OCI-LY3 (cell line): ENCODE results near the gene SYT1.
A peak's percentile ranks its signal among the peaks of the same experiment; 100 is the strongest.

Source experiments
- H2AFZ ChIP-seq: fragments of 200-600, 300-600 bp; shearing (Covaris generic); 2 replicates; pipeline ENCODE4 v1.6.0; 2014; ENCODE audit warnings: antibody characterized with exemption, low read depth, low read length
- H3K27ac ChIP-seq: fragments of 200-600, 300-600 bp; sonication (generic); 2 replicates; pipeline ENCODE4 v1.5.1; 2014; ENCODE audit warnings: mild to moderate bottlenecking, low read length, moderate library complexity, mixed read lengths
- H3K27me3 ChIP-seq: fragments of 200-600, 300-600 bp; sonication (generic); 2 replicates; pipeline ENCODE4 v1.6.1; 2014; ENCODE audit warnings: low read depth, low read length, mixed read lengths
- H3K36me3 ChIP-seq: fragments of 200-600, 300-600 bp; sonication (generic); replicated peaks from 2 replicates; pipeline ENCODE3; 2014; ENCODE audit warnings: low read depth, low read length, mixed read lengths
- H3K4me1 ChIP-seq: fragments of 300-600, 200-600 bp; sonication (generic); 2 replicates; pipeline ENCODE4 v1.6.1; 2014; ENCODE audit warnings: low read length, mixed read lengths
- H3K4me2 ChIP-seq: fragments of 200-600, 300-600 bp; sonication (generic); 2 replicates; pipeline ENCODE4 v1.6.1; 2014; ENCODE audit warnings: low read length, mixed read lengths
- H3K4me3 ChIP-seq: fragments of 300-600, 200-600 bp; sonication (generic); 2 replicates; pipeline ENCODE4 v1.5.1; 2014; ENCODE audit warnings: antibody characterized with exemption, mild to moderate bottlenecking, low read length, moderate library complexity
- H3K79me2 ChIP-seq: fragments of 300-600, 200-600 bp; shearing (Covaris generic); 2 replicates; pipeline ENCODE4 v1.6.1; 2014; ENCODE audit warnings: mild to moderate bottlenecking, low read length, mixed read lengths
- H3K9ac ChIP-seq: fragments of 300-600, 200-600 bp; shearing (Covaris generic); 2 replicates; pipeline ENCODE4 v1.6.0; 2014; ENCODE audit warnings: mild to moderate bottlenecking, low read length, moderate library complexity
- H3K9me3 ChIP-seq: fragments of 200-600, 300-600 bp; shearing (Covaris generic); 2 replicates; pipeline ENCODE4 v1.6.1; 2014; ENCODE audit warnings: low read length, mixed read lengths; ENCODE audit not compliant: insufficient read depth
- H4K20me1 ChIP-seq: fragments of 200-600, 300-600 bp; sonication (generic); 2 replicates; pipeline ENCODE4 v1.6.1; 2016; ENCODE audit warnings: low read length, mixed read lengths; ENCODE audit not compliant: insufficient read depth
- CTCF ChIP-seq: fragments of 200-600, 300-600 bp; sonication (generic); IDR thresholded peaks from 2 replicates; pipeline ENCODE4 v1.5.1; 2014; ENCODE audit warnings: antibody characterized with exemption, low read length, low read depth
- EZH2phosphoT487 ChIP-seq: fragments of 200-600 bp; shearing (Covaris generic); IDR thresholded peaks from 2 replicates; pipeline ENCODE4 v1.6.1; 2018; ENCODE audit warnings: antibody characterized with exemption, mixed run types, low read depth

Gene SYT1

GRCh38 chr12:79073506-79073905 is 208.9 kb downstream of the SYT1 start:
- no peak overlapping the region for H3K27ac ChIP-seq
- TF ChIP-seq CTCF (no peak), EZH2phosphoT487 (no peak)
- no peaks in the 10 kb centered on the region for H3K9me3 ChIP-seq
- H3K9ac ChIP-seq = no peak overlapping the region
- no peak overlapping the region for H3K4me2 ChIP-seq
- no peak overlapping the region for H2AFZ ChIP-seq
- no peaks in the 10 kb centered on the region for H3K27me3 ChIP-seq
- no peak overlapping the region for H3K4me3 ChIP-seq
- peaks cover 3% of the 10 kb centered on the region for H3K36me3 ChIP-seq
- no peaks in the 10 kb centered on the region for H4K20me1 ChIP-seq
- no peaks in the 10 kb centered on the region for H3K79me2 ChIP-seq
- peaks cover 18% of the 10 kb centered on the region for H3K4me1 ChIP-seq

GRCh38 chr12:79082595-79082994 is 218.0 kb downstream of the SYT1 start:
- Histone ChIP-seq H3K9me3 (no peaks in the 10 kb centered on the region), H4K20me1 (no peaks in the 10 kb centered on the region), H3K79me2 (no peaks in the 10 kb centered on the region), H3K4me1 (peaks cover 21% of the 10 kb centered on the region), H3K36me3 (no peaks in the 10 kb centered on the region), H3K4me3 (no peak overlapping the region), H3K27me3 (no peaks in the 10 kb centered on the region), H3K9ac (no peak overlapping the region), H2AFZ (no peak overlapping the region), H3K4me2 (no peak overlapping the region), H3K27ac (no peak overlapping the region)
- TF ChIP-seq CTCF (no peak), EZH2phosphoT487 (no peak)

GRCh38 chr12:79083181-79083580 is 218.6 kb downstream of the SYT1 start:
- Histone ChIP-seq H3K79me2 (no peaks in the 10 kb centered on the region), H3K27ac (no peak overlapping the region), H3K9ac (no peak overlapping the region), H2AFZ (no peak overlapping the region), H3K4me1 (peaks cover 23% of the 10 kb centered on the region), H3K4me2 (no peak overlapping the region), H3K27me3 (no peaks in the 10 kb centered on the region), H3K9me3 (no peaks in the 10 kb centered on the region), H4K20me1 (no peaks in the 10 kb centered on the region), H3K4me3 (no peak overlapping the region), H3K36me3 (no peaks in the 10 kb centered on the region)
- TF ChIP-seq CTCF (no peak), EZH2phosphoT487 (no peak)

GRCh38 chr12:79085106-79085682 is 220.6 kb downstream of the SYT1 start:
- Histone ChIP-seq H3K4me3 (no peak overlapping the region), H3K4me2 (peak overlapping the region; percentile 19; the same call in 1 of the 2 replicates), H3K4me1 (peaks cover 23% of the 10 kb centered on the region)

More at GRCh38 chr12:79085106-79085682, 220.6 kb downstream of the SYT1 start:
- Histone ChIP-seq H4K20me1 (no peaks in the 10 kb centered on the region), H3K36me3 (no peaks in the 10 kb centered on the region), H3K27me3 (no peaks in the 10 kb centered on the region), H2AFZ (peak overlapping the region; percentile 64), H3K9ac (no peak overlapping the region), H3K79me2 (no peaks in the 10 kb centered on the region), H3K9me3 (no peaks in the 10 kb centered on the region), H3K27ac (no peak overlapping the region)
- TF ChIP-seq CTCF = no peak
- no peak for TF ChIP-seq EZH2phosphoT487
